Upper lobe of right lung (tissue), 1 donor: ENCODE results near the gene GDPD2. TPM values are rescaled to one million over a fixed set of nuclear protein-coding genes. Genes with fewer than 3 reads are reported as not detected.

Source experiments
- ATAC-seq: fragments of 200-7000 bp; cut with Tn5 transposase; one replicate; pipeline ENCODE4 v1.9.1; 2020; ENCODE audit warnings: mild to moderate bottlenecking, moderate library complexity
- DNase-seq: peaks from one replicate; pipeline ENCODE4 v3.0.0-alpha.2; 2020
- H3K27ac ChIP-seq: fragments of 200-600 bp; one replicate; pipeline ENCODE4 v1.8.0; 2022
- H3K27me3 ChIP-seq: fragments of 200-600 bp; one replicate; pipeline ENCODE4 v1.8.0; 2022; ENCODE audit warnings: mild to moderate bottlenecking
- H3K36me3 ChIP-seq: fragments of 200-600 bp; one replicate; pipeline ENCODE4 v1.8.0; 2022
- H3K4me1 ChIP-seq: fragments of 200-600 bp; one replicate; pipeline ENCODE4 v1.8.0; 2022
- H3K4me3 ChIP-seq: fragments of 200-600 bp; one replicate; pipeline ENCODE4 v1.8.0; 2022; ENCODE audit warnings: mild to moderate bottlenecking
- H3K9me3 ChIP-seq: fragments of 200-600 bp; one replicate; pipeline ENCODE4 v1.8.0; 2022
- intact Hi-C: fragments of 100-400 bp; cut with DNase I; formaldehyde crosslinking; loops from one replicate; pipeline ENCODE4 v1.11.0; 2022
- total RNA-seq: library from RNA; stranded (reverse); fragmentation: NEBNext Ultra II Directional; extraction: Animal tissue kit (Norgen Biotek cat#: 25700); gene quantifications from one replicate; pipeline ENCODE4 v1.2.1, GENCODE V29; 2021
- TF ChIP-seq, protein P1 (sequence below): fragments of 200-600 bp; IDR thresholded peaks from one replicate; pipeline ENCODE4 v1.8.0; 2022; ENCODE audit warnings: antibody characterized with exemption
- donor health status: DM: no; HTN: yes; CAD: no; lungs with severe emphysema.

GDPD2 gene
- total RNA-seq, 1 donor from 2014 or later, result not detected

DNA sequence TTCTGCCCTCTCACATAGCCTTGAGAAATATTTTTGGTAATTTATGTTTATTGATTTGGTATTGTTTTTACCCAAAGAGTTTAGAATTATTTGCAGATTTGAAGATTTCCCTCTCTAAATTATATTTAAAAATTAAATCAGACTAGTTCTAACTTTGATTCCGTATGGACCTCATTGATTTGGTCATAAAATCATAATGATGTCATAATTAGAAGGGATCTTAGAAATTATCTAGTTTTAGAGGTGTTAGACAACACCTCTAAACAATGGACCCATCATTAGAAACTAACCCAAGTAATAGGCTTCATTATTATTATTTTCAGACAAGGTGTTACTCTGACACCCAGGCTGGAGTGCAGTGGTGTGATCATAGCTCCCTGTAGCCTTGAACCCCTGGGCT is 45.6 kb downstream of the GDPD2 start:
- TF ChIP-seq, protein P1, sequence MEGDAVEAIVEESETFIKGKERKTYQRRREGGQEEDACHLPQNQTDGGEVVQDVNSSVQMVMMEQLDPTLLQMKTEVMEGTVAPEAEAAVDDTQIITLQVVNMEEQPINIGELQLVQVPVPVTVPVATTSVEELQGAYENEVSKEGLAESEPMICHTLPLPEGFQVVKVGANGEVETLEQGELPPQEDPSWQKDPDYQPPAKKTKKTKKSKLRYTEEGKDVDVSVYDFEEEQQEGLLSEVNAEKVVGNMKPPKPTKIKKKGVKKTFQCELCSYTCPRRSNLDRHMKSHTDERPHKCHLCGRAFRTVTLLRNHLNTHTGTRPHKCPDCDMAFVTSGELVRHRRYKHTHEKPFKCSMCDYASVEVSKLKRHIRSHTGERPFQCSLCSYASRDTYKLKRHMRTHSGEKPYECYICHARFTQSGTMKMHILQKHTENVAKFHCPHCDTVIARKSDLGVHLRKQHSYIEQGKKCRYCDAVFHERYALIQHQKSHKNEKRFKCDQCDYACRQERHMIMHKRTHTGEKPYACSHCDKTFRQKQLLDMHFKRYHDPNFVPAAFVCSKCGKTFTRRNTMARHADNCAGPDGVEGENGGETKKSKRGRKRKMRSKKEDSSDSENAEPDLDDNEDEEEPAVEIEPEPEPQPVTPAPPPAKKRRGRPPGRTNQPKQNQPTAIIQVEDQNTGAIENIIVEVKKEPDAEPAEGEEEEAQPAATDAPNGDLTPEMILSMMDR, result no peak
- ATAC-seq, result no peak

DNA sequence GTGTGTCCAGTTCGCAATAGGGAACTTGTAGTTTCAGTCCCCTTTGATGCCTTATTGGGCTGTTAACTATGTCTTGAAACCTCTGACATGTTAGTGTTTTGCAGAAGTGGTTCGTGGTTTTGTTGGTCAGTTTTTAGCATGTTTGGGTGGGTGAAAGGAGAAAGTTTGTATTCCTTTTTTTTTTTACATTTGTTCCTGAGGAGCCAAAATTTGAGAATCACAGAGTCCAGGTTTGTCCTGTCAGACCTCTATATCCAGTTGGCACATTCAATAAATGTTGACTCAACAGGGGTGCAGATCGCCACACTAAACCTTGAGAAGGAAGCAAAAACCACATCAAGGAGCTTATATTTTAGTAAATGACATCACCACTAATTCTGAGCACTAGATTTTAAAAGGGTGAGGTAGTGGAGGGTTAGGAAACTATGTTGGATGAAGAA is 47.8 kb downstream of the GDPD2 start:
- Histone ChIP-seq H3K9me3 (no peaks in the 10 kb centered on the region), H3K27ac (no peak overlapping the region), H3K4me3 (no peak overlapping the region), H3K27me3 (no peaks in the 10 kb centered on the region), H3K36me3 (no peaks in the 10 kb centered on the region), H3K4me1 (no peaks in the 10 kb centered on the region)
- DNase-seq (no peak), ATAC-seq (peak; percentile 61)
- intact Hi-C loops, result no loop called here
- TF ChIP-seq, protein P1, result no peak

More for the DNA sequence above, 45.6 kb downstream of the GDPD2 start:
- Histone ChIP-seq H3K36me3 (no peaks in the 10 kb centered on the region), H3K4me3 (no peak overlapping the region), H3K27me3 (no peaks in the 10 kb centered on the region), H3K4me1 (no peaks in the 10 kb centered on the region), H3K9me3 (no peaks in the 10 kb centered on the region), H3K27ac (no peak overlapping the region)
- intact Hi-C loops, result no loop called here
- DNase-seq, result no peak

DNA sequence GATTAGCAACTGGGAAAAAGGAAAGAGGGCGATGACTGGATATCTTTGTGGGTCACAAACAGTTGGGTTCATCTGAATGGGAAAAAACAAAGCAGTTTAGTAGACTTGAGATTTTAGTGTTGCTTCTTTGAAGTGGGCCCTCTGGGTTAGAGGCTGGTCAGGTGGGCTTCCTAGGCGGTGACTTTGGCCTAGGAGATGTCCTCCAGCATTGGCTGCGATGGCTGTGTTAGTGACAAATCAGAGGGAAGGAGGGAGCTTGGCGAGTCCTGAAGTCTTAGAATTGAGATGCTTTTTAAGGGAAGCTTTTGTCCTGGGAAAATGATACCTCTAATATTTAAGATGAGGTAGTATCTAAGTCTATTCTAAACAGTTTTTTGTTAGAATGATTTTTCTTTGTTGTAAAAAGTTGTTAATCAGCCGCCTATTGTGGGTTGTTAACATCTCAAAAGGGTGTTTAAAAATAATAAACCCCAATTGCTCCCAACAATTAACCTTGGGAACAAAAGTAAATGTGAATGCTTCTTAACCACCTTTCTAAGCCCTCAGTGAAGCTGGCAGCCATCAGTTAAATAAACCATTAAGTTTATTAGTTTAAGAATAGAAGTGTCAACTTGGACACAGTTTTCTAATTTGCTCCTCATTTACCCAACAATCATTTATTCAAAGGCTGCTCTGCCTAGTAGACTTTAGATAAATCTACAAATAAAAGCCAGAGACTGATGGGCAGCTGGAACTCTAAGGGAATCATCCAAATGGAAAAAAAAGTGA is 53.2 kb downstream of the GDPD2 start:
- H3K4me1 ChIP-seq, result peaks cover 24% of the 10 kb centered on the region
- intact Hi-C loops, result no loop called here
- peak overlapping the region; percentile 47 for H3K27ac ChIP-seq
- H3K4me3 ChIP-seq, result no peak overlapping the region
- ATAC-seq (no peak), DNase-seq (no peak)
- H3K9me3 ChIP-seq, result no peaks in the 10 kb centered on the region
- no peaks in the 10 kb centered on the region for H3K27me3 ChIP-seq
- no peaks in the 10 kb centered on the region for H3K36me3 ChIP-seq
- TF ChIP-seq, protein P1, result no peak

DNA sequence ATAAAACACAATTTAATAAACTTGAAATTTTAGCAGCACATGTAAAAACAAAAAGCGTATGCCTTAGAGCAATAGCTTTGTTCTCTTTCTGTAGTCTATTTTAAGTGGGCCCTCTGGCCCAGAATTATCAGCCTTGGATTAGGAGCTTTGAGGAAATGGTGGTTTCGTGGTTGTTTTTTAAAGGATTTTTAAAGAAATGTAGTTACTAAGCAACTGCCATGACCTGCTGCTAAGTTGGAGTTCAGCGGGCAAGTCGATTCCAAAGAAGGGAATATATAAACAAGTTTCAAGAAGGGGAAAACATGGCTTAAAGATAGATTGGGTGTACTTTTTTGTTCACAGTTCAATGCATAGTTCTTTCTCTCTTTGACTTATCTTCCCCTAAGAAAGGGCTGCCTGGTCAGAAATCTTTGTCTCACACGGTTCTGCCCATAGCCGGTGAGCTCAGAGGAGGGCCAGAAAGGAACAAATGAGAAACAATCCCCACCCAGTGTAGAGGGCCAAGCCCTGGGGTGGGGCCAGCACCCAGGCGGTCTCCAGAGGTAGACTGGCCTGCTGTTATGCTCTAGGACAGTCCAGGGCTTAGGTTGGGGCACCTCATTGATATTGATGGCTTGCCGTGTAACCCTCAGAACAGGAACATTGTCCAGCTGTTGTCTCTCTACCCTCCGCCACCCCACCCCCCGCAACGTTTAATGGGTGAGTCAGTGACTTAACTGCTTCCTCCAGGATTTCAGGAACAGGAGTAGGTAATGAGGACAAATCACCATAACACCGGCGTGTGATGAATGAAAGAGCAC is 54.0 kb downstream of the GDPD2 start:
- H3K9me3 ChIP-seq, result no peaks in the 10 kb centered on the region
- no peaks in the 10 kb centered on the region for H3K36me3 ChIP-seq
- intact Hi-C loops, result no loop called here
- peak; percentile 68 for DNase-seq
- H3K4me3 ChIP-seq, result no peak overlapping the region
- no peaks in the 10 kb centered on the region for H3K27me3 ChIP-seq
- peaks cover 24% of the 10 kb centered on the region for H3K4me1 ChIP-seq
- TF ChIP-seq, protein P1, result no peak
- H3K27ac ChIP-seq, result peak overlapping the region; percentile 47
- peak; percentile 67 for ATAC-seq

DNA sequence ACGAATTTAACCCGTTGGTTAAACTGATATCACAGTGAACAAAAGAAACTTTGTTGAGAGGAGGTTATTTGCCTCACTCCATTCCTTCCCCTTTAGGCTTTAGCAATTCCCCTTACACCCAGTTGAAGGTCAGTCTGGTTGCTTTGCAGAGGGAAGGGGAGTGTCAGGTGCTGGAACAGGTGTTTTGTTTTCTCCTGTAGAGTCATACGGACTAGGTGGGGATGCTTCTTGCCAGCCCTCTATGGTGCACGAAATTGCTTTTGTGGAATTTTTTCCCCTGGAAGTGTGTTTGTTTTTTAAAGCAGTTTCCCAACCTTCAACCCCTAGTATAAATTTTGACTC is 54.6 kb downstream of the GDPD2 start:
- intact Hi-C loops, result no loop called here
- Histone ChIP-seq H3K9me3 (no peaks in the 10 kb centered on the region), H3K36me3 (no peaks in the 10 kb centered on the region), H3K27me3 (no peaks in the 10 kb centered on the region), H3K4me1 (peaks cover 24% of the 10 kb centered on the region), H3K27ac (peak overlapping the region; percentile 17), H3K4me3 (no peak overlapping the region)
- ATAC-seq (no peak), DNase-seq (no peak)
- TF ChIP-seq, protein P1, result no peak
